Liver (tissue), 9 donors: ENCODE results near the gene RAB37. TPM values are rescaled to one million over a fixed set of nuclear protein-coding genes. Genes with fewer than 3 reads are reported as not detected.
A peak's percentile ranks its signal among the peaks of the same experiment; 100 is the strongest.

Experiments used
- DNase-seq: peaks from one replicate; pipeline ENCODE4 v3.0.0-alpha.2; 2017; ENCODE audit warnings: low spot score
- H3K27ac ChIP-seq, 2 donors: one replicate each; pipeline ENCODE4 v1.7.0; 2013; ENCODE audit warnings: inconsistent platforms in 2 of 2, low read length in 2 of 2, control low read depth in 1 of 2, low read depth in 1 of 2, mild to moderate bottlenecking in 1 of 2
- H3K27me3 ChIP-seq, 4 donors: one replicate each; pipeline versions ENCODE4 v1.6.1 to v1.7.0; 2013; ENCODE audit warnings: low read length in 3 of 4, inconsistent platforms in 1 of 4, mild to moderate bottlenecking in 1 of 4, moderate library complexity in 1 of 4; ENCODE audit not compliant: control insufficient read depth in 4 of 4, insufficient read depth in 4 of 4
- H3K36me3 ChIP-seq, 4 donors: one replicate each; pipeline versions ENCODE4 v1.6.1 to v1.7.0; 2013; ENCODE audit warnings: low read length in 3 of 4, mild to moderate bottlenecking in 3 of 4, low read depth in 1 of 4, moderate library complexity in 1 of 4; ENCODE audit not compliant: control insufficient read depth in 4 of 4, insufficient read depth in 3 of 4
- H3K4me1 ChIP-seq, 4 donors: one replicate each; pipeline versions ENCODE4 v1.6.1 to v1.7.0; 2013; ENCODE audit warnings: low read length in 3 of 4, mild to moderate bottlenecking in 3 of 4, moderate library complexity in 1 of 4; ENCODE audit not compliant: control insufficient read depth in 4 of 4, insufficient read depth in 4 of 4
- H3K4me3 ChIP-seq, 3 donors: one replicate each; pipeline versions ENCODE4 v1.6.1 to v1.7.0; 2013; ENCODE audit warnings: low read length in 3 of 3, control low read depth in 1 of 3, low read depth in 1 of 3, mild to moderate bottlenecking in 1 of 3
- H3K9ac ChIP-seq, 2 donors: one replicate each; pipeline ENCODE4 v1.7.0; 2013; ENCODE audit warnings: low read length in 2 of 2, mild to moderate bottlenecking in 2 of 2, moderate library complexity in 2 of 2, control low read depth in 1 of 2, low read depth in 1 of 2
- H3K9me3 ChIP-seq, 4 donors: one replicate each; pipeline versions ENCODE4 v1.6.1 to v1.7.0; 2013; ENCODE audit warnings: low read length in 3 of 4; ENCODE audit not compliant: control insufficient read depth in 4 of 4
- EGR1 ChIP-seq, 2 donors: IDR thresholded peaks; 2 replicates each; pipeline ENCODE4 v1.6.1; 2016 to 2018; ENCODE audit warnings: antibody characterized with exemption in 2 of 2, low read depth in 2 of 2
- FOXA1 ChIP-seq: IDR thresholded peaks from 2 replicates; pipeline ENCODE4 v1.6.1; 2016; ENCODE audit warnings: antibody characterized with exemption
- FOXA2 ChIP-seq: IDR thresholded peaks from 2 replicates; pipeline ENCODE4 v1.6.1; 2016; ENCODE audit warnings: antibody characterized with exemption
- GABPA ChIP-seq, 2 donors: IDR thresholded peaks in 1 of 2; conservative IDR thresholded peaks in 1 of 2; 2 replicates each; pipeline ENCODE4 v1.6.1; 2016; ENCODE audit warnings: antibody characterized with exemption in 2 of 2, mild to moderate bottlenecking in 1 of 2, moderate library complexity in 1 of 2
- HNF4A ChIP-seq, 2 donors: conservative IDR thresholded peaks; 2 replicates each; pipeline ENCODE4 v1.6.1; 2016; ENCODE audit warnings: antibody characterized with exemption in 2 of 2, mild to moderate bottlenecking in 2 of 2
- HNF4G ChIP-seq: IDR thresholded peaks from 2 replicates; pipeline ENCODE4 v1.6.1; 2016; ENCODE audit warnings: antibody characterized with exemption
- JUND ChIP-seq, 2 donors: IDR thresholded peaks; 2 replicates each; pipeline ENCODE4 v1.6.1; 2016; ENCODE audit warnings: antibody characterized with exemption in 2 of 2
- NR2F2 ChIP-seq: IDR thresholded peaks from 2 replicates; pipeline ENCODE4 v1.6.1; 2016; ENCODE audit warnings: antibody characterized with exemption
- RAD21 ChIP-seq, 2 donors: IDR thresholded peaks; 2 replicates each; pipeline ENCODE4 v1.6.1; 2016; ENCODE audit warnings: antibody characterized with exemption in 2 of 2, mild to moderate bottlenecking in 2 of 2
- RXRA ChIP-seq, 2 donors: IDR thresholded peaks; 2 replicates each; pipeline ENCODE4 v1.6.1; 2017 to 2018; ENCODE audit warnings: antibody characterized with exemption in 2 of 2, mild to moderate bottlenecking in 1 of 2
- SP1 ChIP-seq: IDR thresholded peaks from 2 replicates; pipeline ENCODE4 v1.6.1; 2018; ENCODE audit warnings: antibody characterized with exemption, mild to moderate bottlenecking
- TAF1 ChIP-seq: conservative IDR thresholded peaks from 2 replicates; pipeline ENCODE4 v1.6.1; 2016; ENCODE audit warnings: antibody characterized with exemption, mild to moderate bottlenecking
- YY1 ChIP-seq: IDR thresholded peaks from 2 replicates; pipeline ENCODE4 v1.6.1; 2016; ENCODE audit warnings: antibody characterized with exemption, mild to moderate bottlenecking
- WGBS: extraction: QIAGEN DNeasy Blood & Tissue Kit; methylation state at CpG from one replicate; pipeline ENCODE4 v1.1.7; 2013; 5-methylcytosine and 5-hydroxymethylcytosine counted together
- polyA plus RNA-seq, 2 donors: library from polyadenylated mRNA; stranded (reverse) in 1 of 2; unstranded in 1 of 2; fragments of 200-250 nt in 1 of 2; fragments of >200 nt in 1 of 2; fragmentation: Nextera tagmentation in 1 of 2; extraction: Ambion mirVana in 1 of 2; gene quantifications; one replicate each; pipeline versions ENCODE4 v1.2.1 to v1.2.3, GENCODE V29; 2013 to 2015
- total RNA-seq, 2 donors: library from RNA; depleted of rRNA; stranded (reverse); fragments of >200 nt; gene quantifications; one replicate each; pipeline ENCODE4 v1.2.3, GENCODE V29; 2014
- TF ChIP-seq, protein P1 (sequence below): IDR thresholded peaks from 2 replicates; pipeline ENCODE4 v1.6.1; 2016; ENCODE audit warnings: antibody characterized with exemption
- TF ChIP-seq, protein P2 (sequence below): fragments of 150-350 bp; IDR thresholded peaks from 2 replicates; pipeline ENCODE4 v1.5.1; 2017; ENCODE audit warnings: improper control_type of control experiment, low read depth, low read length; ENCODE audit not compliant: missing input control
- TF ChIP-seq, protein P3 (sequence below): IDR thresholded peaks from 2 replicates; pipeline ENCODE4 v1.6.1; 2016; ENCODE audit warnings: antibody characterized with exemption
- TF ChIP-seq, protein P4 (sequence below): IDR thresholded peaks from 2 replicates; pipeline ENCODE4 v1.6.1; 2016; ENCODE audit warnings: antibody characterized with exemption, mild to moderate bottlenecking
- TF ChIP-seq, protein P5 (sequence below): IDR thresholded peaks from 2 replicates; pipeline ENCODE4 v1.6.1; 2016; ENCODE audit warnings: antibody characterized with exemption
- donor health status: healthy.
- donor health status: healthy.
- donor health status: healthy.
- donor health status: healthy.
- donor health status: healthy.

The RAB37 gene
- total and polyA plus RNA-seq, 4 donors, result 5.1 to 8.8 (median 5.6) TPM

DNA sequence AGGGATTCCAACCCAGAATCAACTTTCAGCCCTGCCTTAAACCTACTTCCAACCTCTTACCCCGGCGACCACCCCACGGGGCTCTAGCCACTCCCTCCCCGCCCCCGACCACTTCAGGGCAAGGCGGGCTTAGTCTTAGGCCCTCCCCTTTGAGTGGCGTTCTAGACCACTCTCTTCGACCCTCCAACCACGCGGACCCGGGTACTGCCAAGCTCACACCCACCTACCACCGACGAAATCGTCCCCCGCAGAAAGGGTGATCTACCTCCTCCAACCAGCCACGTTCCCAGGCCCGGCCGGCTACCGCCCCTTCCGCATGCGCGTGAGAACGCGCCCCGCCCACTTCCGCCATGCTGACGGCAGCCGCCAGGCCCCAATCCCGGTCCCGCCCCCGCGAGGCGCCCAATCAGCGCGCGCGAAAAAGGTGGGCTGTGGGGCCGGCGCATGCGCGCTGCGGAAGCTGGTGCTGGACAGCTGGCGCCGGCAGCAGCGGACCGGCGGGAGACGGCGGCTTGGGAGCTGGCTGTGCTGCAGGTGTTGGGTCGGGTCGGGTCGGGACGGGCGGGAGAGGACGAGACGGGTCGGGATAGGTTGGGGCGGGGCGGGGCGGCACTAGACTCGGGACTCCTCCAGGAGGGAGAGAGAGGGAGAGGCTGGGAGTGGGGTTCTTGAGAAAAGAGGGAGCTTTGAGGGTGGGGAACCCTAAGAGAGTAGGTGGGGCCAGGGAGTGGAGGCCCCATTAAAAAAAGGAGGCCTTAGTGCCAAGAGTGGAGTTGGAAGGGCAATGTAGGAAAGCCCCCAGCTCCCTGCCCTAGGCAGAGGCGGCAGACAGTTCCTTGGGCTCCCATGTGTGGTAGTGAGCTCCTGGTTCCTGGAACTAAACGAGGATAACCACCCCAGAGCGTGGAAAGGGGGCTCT, 39.2 kb downstream of the RAB37 start, which contains the start of gene NAT9:
NAT9 (minus strand) TSS at position 302 of the 919 bp plus-strand sequence. CDS start 647 bp downstream, outside the sequence.
- WGBS, result under 1% methylated on average over 64 of the region's 64 CpGs
- Histone ChIP-seq H3K27me3 (no peaks in the 10 kb centered on the region), H3K4me3 (peak within 1 kb of the TSS; percentile 84 to 96 (median 91)), H3K36me3 (peaks cover 2 to 14% (median 8%) of the 10 kb centered on the region in 4 donors), H3K4me1 (peaks cover 2 to 53% (median 28%) of the 10 kb centered on the region in 4 donors), H3K9ac (peak within 1 kb of the TSS; percentile 61 to 82), H3K9me3 (no peaks in the 10 kb centered on the region), H3K27ac (peak within 1 kb of the TSS; percentile 70 to 72)
- peak; percentile 99 for DNase-seq
- TF ChIP-seq RXRA (IDR thresholded peaks at IDR 0.05), result no peak
- TF ChIP-seq EGR1 (IDR thresholded peaks at IDR 0.05; ENCODE audit: low read depth in 2 of 2), result peak in 1 of 2 donors; percentile 62
- TF ChIP-seq TAF1, result no peak
- TF ChIP-seq SP1, result peak; percentile 87
- no peak for TF ChIP-seq HNF4A (conservative IDR thresholded peaks at IDR 0.05)
- TF ChIP-seq, protein P1, sequence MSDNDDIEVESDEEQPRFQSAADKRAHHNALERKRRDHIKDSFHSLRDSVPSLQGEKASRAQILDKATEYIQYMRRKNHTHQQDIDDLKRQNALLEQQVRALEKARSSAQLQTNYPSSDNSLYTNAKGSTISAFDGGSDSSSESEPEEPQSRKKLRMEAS, result no peak
- TF ChIP-seq FOXA2, result no peak
- TF ChIP-seq HNF4G, result no peak
- TF ChIP-seq YY1, result peak; percentile 70
- TF ChIP-seq, protein P2, sequence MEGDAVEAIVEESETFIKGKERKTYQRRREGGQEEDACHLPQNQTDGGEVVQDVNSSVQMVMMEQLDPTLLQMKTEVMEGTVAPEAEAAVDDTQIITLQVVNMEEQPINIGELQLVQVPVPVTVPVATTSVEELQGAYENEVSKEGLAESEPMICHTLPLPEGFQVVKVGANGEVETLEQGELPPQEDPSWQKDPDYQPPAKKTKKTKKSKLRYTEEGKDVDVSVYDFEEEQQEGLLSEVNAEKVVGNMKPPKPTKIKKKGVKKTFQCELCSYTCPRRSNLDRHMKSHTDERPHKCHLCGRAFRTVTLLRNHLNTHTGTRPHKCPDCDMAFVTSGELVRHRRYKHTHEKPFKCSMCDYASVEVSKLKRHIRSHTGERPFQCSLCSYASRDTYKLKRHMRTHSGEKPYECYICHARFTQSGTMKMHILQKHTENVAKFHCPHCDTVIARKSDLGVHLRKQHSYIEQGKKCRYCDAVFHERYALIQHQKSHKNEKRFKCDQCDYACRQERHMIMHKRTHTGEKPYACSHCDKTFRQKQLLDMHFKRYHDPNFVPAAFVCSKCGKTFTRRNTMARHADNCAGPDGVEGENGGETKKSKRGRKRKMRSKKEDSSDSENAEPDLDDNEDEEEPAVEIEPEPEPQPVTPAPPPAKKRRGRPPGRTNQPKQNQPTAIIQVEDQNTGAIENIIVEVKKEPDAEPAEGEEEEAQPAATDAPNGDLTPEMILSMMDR, result no peak
- TF ChIP-seq, protein P3, sequence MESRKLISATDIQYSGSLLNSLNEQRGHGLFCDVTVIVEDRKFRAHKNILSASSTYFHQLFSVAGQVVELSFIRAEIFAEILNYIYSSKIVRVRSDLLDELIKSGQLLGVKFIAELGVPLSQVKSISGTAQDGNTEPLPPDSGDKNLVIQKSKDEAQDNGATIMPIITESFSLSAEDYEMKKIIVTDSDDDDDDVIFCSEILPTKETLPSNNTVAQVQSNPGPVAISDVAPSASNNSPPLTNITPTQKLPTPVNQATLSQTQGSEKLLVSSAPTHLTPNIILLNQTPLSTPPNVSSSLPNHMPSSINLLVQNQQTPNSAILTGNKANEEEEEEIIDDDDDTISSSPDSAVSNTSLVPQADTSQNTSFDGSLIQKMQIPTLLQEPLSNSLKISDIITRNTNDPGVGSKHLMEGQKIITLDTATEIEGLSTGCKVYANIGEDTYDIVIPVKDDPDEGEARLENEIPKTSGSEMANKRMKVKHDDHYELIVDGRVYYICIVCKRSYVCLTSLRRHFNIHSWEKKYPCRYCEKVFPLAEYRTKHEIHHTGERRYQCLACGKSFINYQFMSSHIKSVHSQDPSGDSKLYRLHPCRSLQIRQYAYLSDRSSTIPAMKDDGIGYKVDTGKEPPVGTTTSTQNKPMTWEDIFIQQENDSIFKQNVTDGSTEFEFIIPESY, result no peak
- no peak for TF ChIP-seq NR2F2
- no peak for TF ChIP-seq RAD21 (IDR thresholded peaks at IDR 0.05)
- TF ChIP-seq FOXA1, result no peak
- TF ChIP-seq, protein P4, sequence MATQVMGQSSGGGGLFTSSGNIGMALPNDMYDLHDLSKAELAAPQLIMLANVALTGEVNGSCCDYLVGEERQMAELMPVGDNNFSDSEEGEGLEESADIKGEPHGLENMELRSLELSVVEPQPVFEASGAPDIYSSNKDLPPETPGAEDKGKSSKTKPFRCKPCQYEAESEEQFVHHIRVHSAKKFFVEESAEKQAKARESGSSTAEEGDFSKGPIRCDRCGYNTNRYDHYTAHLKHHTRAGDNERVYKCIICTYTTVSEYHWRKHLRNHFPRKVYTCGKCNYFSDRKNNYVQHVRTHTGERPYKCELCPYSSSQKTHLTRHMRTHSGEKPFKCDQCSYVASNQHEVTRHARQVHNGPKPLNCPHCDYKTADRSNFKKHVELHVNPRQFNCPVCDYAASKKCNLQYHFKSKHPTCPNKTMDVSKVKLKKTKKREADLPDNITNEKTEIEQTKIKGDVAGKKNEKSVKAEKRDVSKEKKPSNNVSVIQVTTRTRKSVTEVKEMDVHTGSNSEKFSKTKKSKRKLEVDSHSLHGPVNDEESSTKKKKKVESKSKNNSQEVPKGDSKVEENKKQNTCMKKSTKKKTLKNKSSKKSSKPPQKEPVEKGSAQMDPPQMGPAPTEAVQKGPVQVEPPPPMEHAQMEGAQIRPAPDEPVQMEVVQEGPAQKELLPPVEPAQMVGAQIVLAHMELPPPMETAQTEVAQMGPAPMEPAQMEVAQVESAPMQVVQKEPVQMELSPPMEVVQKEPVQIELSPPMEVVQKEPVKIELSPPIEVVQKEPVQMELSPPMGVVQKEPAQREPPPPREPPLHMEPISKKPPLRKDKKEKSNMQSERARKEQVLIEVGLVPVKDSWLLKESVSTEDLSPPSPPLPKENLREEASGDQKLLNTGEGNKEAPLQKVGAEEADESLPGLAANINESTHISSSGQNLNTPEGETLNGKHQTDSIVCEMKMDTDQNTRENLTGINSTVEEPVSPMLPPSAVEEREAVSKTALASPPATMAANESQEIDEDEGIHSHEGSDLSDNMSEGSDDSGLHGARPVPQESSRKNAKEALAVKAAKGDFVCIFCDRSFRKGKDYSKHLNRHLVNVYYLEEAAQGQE, result peak; percentile 96
- TF ChIP-seq GABPA (IDR thresholded peaks at IDR 0.05 in 1 of 2, conservative IDR thresholded peaks at IDR 0.05 in 1 of 2), result peak; percentile 51 to 94
- TF ChIP-seq JUND (IDR thresholded peaks at IDR 0.05), result no peak
- TF ChIP-seq, protein P5, sequence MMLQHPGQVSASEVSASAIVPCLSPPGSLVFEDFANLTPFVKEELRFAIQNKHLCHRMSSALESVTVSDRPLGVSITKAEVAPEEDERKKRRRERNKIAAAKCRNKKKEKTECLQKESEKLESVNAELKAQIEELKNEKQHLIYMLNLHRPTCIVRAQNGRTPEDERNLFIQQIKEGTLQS, result no peak
